NT2/D1 (cell line): ENCODE measurements around the gene ARHGEF10L.

ENCODE experiments used
- DNase-seq: peaks from one replicate; pipeline ENCODE4 v3.0.0-alpha.2; 2011; ENCODE audit warnings: low read depth, low spot score
- H3K27me3 ChIP-seq: 2 replicates; pipeline ENCODE4 v1.6.0; 2011; ENCODE audit warnings: mild to moderate bottlenecking; ENCODE audit not compliant: insufficient read length, insufficient read depth
- H3K36me3 ChIP-seq: 2 replicates; pipeline ENCODE4 v1.6.1; 2011; ENCODE audit warnings: mild to moderate bottlenecking, low read length, mixed read lengths; ENCODE audit not compliant: insufficient read depth, insufficient read length
- H3K4me1 ChIP-seq: 2 replicates; pipeline ENCODE4 v1.5.1; 2011; ENCODE audit not compliant: insufficient read depth, insufficient read length
- H3K4me3 ChIP-seq: 2 replicates; pipeline ENCODE4 v1.5.1; 2011; ENCODE audit warnings: low read depth; ENCODE audit not compliant: insufficient read length
- H3K9ac ChIP-seq: 2 replicates; pipeline ENCODE4 v1.6.0; 2011; ENCODE audit warnings: low read depth; ENCODE audit not compliant: insufficient read length
- H3K9me3 ChIP-seq: 2 replicates; pipeline ENCODE4 v1.5.1; 2011; ENCODE audit warnings: mild to moderate bottlenecking, low read length; ENCODE audit not compliant: insufficient read depth
- SUZ12 ChIP-seq: IDR thresholded peaks from 2 replicates; pipeline ENCODE4 v1.6.1; 2011; ENCODE audit not compliant: insufficient read length, insufficient read depth; ENCODE audit errors: extremely low read depth
- YY1 ChIP-seq: IDR thresholded peaks from 2 replicates; pipeline ENCODE4 v1.6.1; 2011; ENCODE audit not compliant: insufficient read length, insufficient read depth
- ZNF274 ChIP-seq: IDR thresholded peaks from 2 replicates; pipeline ENCODE4 v1.6.1; 2011; ENCODE audit warnings: mild to moderate bottlenecking, low read depth, low read length

The ARHGEF10L gene

DNA sequence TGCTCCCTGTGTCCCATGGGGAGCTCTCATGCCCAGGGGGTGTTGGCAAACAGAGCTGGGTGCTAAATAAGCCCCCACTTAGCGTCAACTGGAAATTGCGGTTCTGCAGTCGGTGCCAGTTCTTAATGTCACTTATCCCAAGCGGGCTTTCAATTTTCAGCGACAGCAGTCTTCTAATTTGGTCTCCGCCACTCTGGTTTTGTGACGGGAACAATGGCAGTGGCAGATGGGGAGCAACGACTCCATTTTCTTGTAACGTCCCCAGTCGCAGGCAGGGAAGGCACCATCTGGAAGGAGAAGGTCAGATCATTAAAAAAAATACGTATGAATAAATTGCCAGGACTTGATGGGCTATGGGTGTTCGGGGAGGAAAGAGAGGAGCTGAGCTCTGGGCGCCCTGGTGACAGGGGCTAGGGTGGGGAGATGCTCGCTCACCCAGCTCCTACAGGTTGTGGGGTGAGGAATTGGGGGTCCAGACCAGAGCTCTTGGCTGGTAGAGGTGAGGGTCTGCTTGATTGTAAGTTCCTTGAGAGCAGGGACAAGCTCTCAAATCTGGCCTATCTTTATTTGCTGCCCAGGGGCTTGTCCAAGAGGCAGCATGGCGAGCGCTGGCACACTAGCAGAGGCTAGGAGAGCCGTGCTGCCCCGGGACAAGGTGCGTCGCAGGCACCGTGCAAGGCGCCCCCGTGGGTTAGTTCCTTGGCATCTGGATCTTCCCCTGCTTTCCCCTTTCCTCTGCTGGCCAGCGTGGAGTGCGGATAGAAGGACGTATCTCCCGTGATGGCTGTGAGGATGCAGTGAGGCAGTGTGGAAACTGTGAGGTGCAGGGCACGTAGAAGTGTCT lies 105.8 kb downstream of the ARHGEF10L start:
- Histone ChIP-seq H3K4me1 (peaks cover 4% of the 10 kb centered on the region), H3K36me3 (peaks cover 38% of the 10 kb centered on the region), H3K9ac (no peak overlapping the region), H3K27me3 (no peaks in the 10 kb centered on the region), H3K4me3 (no peak overlapping the region), H3K9me3 (no peaks in the 10 kb centered on the region)
- TF ChIP-seq YY1 = no peak
- TF ChIP-seq SUZ12 = no peak
- TF ChIP-seq ZNF274 = no peak
- DNase-seq = no peak

DNA sequence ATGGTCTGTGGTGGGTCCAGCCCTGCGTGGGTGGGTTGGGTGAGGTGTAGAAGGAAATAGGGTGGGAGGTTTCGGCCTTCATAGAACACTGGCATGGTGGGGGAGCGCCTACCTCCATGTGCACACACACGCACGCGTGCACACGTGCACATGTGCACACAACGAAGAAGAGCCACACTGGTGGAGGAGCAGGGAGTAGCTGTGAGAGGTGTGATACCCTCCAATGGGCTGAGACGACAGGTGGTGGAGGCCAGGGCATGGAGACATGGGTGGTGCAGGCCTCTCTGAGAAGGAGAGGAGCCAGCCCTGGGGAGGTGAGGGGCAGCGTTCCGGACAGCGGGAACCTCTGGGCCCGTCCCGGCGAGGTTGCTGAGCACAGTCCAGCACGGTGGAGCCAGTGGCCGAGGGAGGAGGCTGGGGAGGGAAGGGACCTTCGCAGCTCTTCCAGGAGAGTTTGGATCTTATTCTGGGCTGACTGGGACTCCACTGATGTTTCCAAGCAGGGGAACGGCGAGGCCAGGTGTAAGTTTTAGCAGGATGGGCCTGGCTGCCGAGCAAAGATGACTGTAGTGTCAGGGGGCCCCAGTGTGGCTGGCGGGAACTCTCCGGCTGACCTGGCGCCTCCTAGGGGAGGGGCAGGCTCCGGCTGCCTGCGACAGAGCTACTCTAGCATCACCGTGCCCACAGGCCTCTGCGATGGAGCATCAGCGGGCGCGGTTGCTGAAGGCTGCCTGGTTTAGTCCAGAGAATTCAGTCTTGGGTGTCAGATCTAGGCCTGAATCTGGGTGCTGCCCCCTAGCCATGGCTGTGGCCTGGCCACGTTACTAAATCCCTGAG lies 107.2 kb downstream of the ARHGEF10L start:
- H3K4me1 ChIP-seq = peaks cover 4% of the 10 kb centered on the region
- H3K27me3 ChIP-seq = no peaks in the 10 kb centered on the region
- H3K4me3 ChIP-seq = no peak overlapping the region
- H3K9ac ChIP-seq = no peak overlapping the region
- peaks cover 35% of the 10 kb centered on the region for H3K36me3 ChIP-seq
- H3K9me3 ChIP-seq = no peaks in the 10 kb centered on the region
- DNase-seq = no peak
- TF ChIP-seq ZNF274 (no peak), YY1 (no peak), SUZ12 (no peak)

DNA sequence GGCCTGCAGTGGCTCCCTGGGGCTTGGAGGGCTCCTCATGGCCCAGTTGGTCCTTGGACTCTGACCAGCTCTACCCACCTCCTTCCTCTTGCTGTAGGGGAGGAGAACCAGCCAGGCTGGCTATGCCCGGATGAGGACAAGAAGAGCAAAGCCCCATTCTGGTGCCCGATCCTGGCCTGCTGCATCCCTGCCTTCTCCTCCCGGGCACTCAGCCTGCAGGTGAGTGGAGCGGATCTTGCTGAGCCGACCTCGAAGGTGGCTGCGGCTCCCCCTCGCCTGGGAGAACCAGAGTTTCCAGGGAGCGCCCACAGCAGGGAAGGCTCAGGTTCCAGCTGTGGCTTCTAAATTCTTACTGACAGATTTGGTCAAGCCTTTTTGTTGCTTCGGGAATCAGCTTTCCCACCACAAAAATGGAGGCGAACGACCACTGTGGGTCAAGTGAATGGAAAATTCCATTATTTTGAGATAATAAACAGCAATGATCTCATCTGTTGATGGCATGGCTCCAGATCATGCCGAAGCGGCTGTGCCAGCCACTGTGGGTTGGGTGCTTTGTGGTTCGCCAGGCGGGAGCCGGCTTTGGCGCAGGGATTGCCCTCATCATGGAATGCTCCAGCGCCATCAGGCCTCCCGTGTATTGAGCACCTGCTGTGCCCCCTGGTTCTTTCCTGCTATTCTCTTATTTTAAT lies 109.1 kb downstream of the ARHGEF10L start:
- TF ChIP-seq ZNF274 = no peak
- no peak for TF ChIP-seq YY1
- no peak for TF ChIP-seq SUZ12
- Histone ChIP-seq H3K9ac (no peak overlapping the region), H3K4me3 (no peak overlapping the region), H3K9me3 (no peaks in the 10 kb centered on the region), H3K4me1 (peaks cover 4% of the 10 kb centered on the region), H3K36me3 (peaks cover 50% of the 10 kb centered on the region), H3K27me3 (no peaks in the 10 kb centered on the region)
- no peak for DNase-seq

DNA sequence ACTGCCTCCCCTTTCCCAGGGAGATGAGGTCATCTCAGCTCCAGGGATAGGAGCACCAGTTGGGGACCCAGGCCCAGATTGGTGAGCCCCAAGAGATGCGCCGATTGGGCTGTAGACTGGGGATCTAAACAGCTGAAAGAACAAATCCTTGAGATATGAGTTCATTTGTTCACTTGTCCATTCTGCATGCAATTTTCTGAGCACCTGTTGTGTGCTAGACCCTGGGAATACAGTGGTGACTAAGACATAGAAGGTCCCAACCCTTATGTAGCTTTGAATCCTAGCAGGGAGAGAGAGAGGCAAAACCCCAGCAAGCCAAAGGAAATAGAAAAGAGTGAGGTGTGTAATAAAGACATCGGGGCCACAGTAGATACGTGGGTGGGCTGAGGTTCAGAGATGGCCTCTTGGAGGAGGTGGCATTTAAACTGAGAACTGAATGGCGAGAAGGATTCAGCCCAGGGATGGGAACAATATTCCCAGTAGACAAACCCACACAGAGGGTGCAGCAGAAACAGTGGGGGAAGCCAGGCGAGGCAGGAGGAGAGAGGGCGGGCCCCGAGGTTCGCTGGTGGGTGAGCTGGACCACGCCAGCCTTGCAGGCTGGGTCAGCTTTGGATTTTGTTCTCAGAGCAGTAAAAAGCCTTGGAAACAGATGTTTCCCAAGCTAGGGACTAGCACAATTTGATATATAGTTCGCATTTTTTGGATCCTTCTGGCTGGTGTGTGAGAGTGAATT lies 110.0 kb downstream of the ARHGEF10L start:
- H3K27me3 ChIP-seq = no peaks in the 10 kb centered on the region
- no peaks in the 10 kb centered on the region for H3K9me3 ChIP-seq
- H3K36me3 ChIP-seq = peaks cover 52% of the 10 kb centered on the region
- no peak for DNase-seq
- H3K4me3 ChIP-seq = no peak overlapping the region
- no peaks in the 10 kb centered on the region for H3K4me1 ChIP-seq
- no peak for TF ChIP-seq SUZ12
- TF ChIP-seq YY1 = no peak
- no peak for TF ChIP-seq ZNF274
- no peak overlapping the region for H3K9ac ChIP-seq

- H3K9ac ChIP-seq = no peak overlapping the region
- DNase-seq = no peak
- TF ChIP-seq ZNF274 (no peak), SUZ12 (no peak), YY1 (no peak)
- no peaks in the 10 kb centered on the region for H3K27me3 ChIP-seq
- no peak overlapping the region for H3K4me3 ChIP-seq
- peaks cover 65% of the 10 kb centered on the region for H3K36me3 ChIP-seq
- no peaks in the 10 kb centered on the region for H3K9me3 ChIP-seq
- H3K4me1 ChIP-seq = no peaks in the 10 kb centered on the region
Observed at GRCh38 chr1:17653276-17653675, 113.8 kb downstream of the ARHGEF10L start.

- H3K4me1 ChIP-seq = no peaks in the 10 kb centered on the region
- no peak overlapping the region for H3K4me3 ChIP-seq
- peak; percentile 16 for DNase-seq
- H3K9me3 ChIP-seq = no peaks in the 10 kb centered on the region
- peaks cover 66% of the 10 kb centered on the region for H3K36me3 ChIP-seq
- TF ChIP-seq SUZ12 (no peak), YY1 (no peak), ZNF274 (no peak)
- H3K27me3 ChIP-seq = no peaks in the 10 kb centered on the region
- peak overlapping the region; percentile 50 for H3K9ac ChIP-seq
Observed at GRCh38 chr1:17653728-17654351, 114.3 kb downstream of the ARHGEF10L start.
